Measurements from ENCODE around the gene CAVIN2. TPM values are rescaled to one million over a fixed set of nuclear protein-coding genes. Genes with fewer than 3 reads are reported as not detected.
A peak's percentile ranks its signal among the peaks of the same experiment; 100 is the strongest.

CAVIN2 gene
- total and polyA plus RNA-seq, 2 donors (not counting 3 experiments of a cell fraction or from before 2014, with no cell fraction given), result 202 to 260 TPM

DNA sequence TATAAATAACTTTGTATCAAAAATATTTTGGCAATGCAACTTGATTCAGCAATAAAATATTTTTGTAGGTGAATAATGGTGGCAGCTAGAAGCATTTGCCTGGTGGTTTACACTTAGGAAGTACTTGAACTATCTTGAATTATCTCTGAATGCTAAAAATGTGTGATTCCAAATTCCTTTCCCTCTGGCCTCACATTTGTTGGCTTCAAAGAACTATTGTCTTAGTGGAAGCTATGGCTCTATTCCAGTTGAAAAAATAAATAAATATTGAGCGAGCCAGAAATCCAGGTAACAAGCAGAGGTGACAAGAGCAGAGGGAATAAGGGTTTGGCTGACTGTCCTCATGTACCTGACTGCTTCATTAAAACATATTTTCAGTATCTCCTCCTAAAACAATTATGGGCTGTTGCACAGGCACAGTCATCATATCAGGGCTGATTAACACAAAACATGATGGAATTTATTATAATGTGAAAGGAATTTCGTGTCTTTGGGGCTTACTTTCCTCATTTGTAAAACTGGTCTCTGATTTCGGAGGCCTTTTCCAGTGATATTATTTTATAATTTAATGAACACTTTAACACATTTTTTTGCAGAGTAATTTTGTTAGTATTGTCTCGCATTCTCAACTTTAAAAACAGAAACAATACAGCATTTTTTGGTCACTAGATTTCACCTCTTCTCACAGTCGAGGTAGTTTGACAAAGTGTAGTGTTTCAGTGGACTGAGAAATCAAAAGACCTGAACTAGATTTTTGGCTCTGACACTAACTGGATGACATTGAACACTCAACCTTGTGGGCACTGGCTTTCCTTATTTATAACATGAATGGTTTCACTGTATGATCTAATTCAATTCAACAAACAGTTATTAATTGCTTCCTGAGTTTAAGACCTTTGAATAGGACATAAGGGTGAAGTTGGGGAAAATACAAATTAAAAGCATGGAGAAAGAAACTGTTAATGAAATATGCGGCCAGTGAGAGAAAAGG is 7.8 kb upstream of the CAVIN2 start:
- TF ChIP-seq MYC (IDR thresholded peaks at IDR 0.05; ENCODE audit: low read depth, low read length) (no peak), FOS (IDR thresholded peaks at IDR 0.05; ENCODE audit: borderline replicate concordance, insufficient read depth, low read length) (peak; percentile 4), GATA2 (IDR thresholded peaks at IDR 0.05; ENCODE audit: insufficient read depth, insufficient read length, low read depth, low read length) (peak; percentile 22), JUN (IDR thresholded peaks at IDR 0.05; ENCODE audit: borderline replicate concordance, insufficient read depth, insufficient read length, low read depth) (no peak)
- POLR2A ChIA-PET, result interaction anchor here (3.6 kb wide), 1 partner anchor 9 kb away, joined by 43 read pairs; the partner anchor contains the start of gene CAVIN2
- H3K79me2 ChIP-seq (ENCODE audit: control insufficient read depth, insufficient read depth, low read length), result no peaks in the 10 kb centered on the region
- H2AFZ ChIP-seq (ENCODE audit: low read depth, low read length), result no peak overlapping the region
- CTCF ChIA-PET, result interaction anchor here (0.9 to 4.3 kb wide), 5 partner anchors 11 to 308 kb away, joined by 3 to 19 read pairs (median 11); no protein-coding TSS in a partner anchor
- peaks cover 55% of the 10 kb centered on the region for H3K4me1 ChIP-seq (ENCODE audit: control insufficient read depth, extremely low read depth, insufficient read depth, low read length)
- FAIRE-seq (no peak), DNase-seq (ENCODE audit: low read depth, low spot score) (peak; percentile 62)
- no peaks in the 10 kb centered on the region for H3K27me3 ChIP-seq (ENCODE audit: control insufficient read depth in 2 of 2, insufficient read depth in 2 of 2, low read length in 2 of 2)
- intact Hi-C loops (cut with micrococcal nuclease), result no loop called here
- no TSS peak for BruUV-seq (replicated peaks)
- H3K4me3 ChIP-seq (replicated peaks in 1 of 3; ENCODE audit: insufficient read depth in 1 of 3, low read depth in 1 of 3, low read length in 3 of 3), result peak overlapping the region in 1 of 3 experiments; percentile 8
- no peaks in the 10 kb centered on the region for H4K20me1 ChIP-seq (replicated peaks; ENCODE audit: control insufficient read depth, extremely low read depth, insufficient read depth, low read length)
- no peaks in the 10 kb centered on the region for H3K9me1 ChIP-seq (replicated peaks; ENCODE audit: control insufficient read depth, extremely low read depth, insufficient read depth, low read length)
- no peaks in the 10 kb centered on the region for H3K9me3 ChIP-seq (replicated peaks; ENCODE audit: control insufficient read depth, insufficient read depth, low read length)
- H3K4me2 ChIP-seq (ENCODE audit: insufficient read depth, low read length), result peak overlapping the region; percentile 85
- dilution Hi-C loops (cut with MboI; ENCODE audit: extremely low pct_ligation_motif_present, low sequenced_read_pairs), result no loop called here
- H3K36me3 ChIP-seq (ENCODE audit: control insufficient read depth in 2 of 2, extremely low read depth in 1 of 2, insufficient read depth in 2 of 2, low read length in 2 of 2), result no peaks in the 10 kb centered on the region
- H3K27ac ChIP-seq (ENCODE audit: insufficient read depth, low read depth, low read length), result peak overlapping the region; percentile 30
- H3K9ac ChIP-seq (replicated peaks; ENCODE audit: extremely low read depth, insufficient read depth, low read length), result peak overlapping the region; percentile 44

GRCh38 chr2:191853843-191854242 is 7.0 kb upstream of the CAVIN2 start:
- no peak for FAIRE-seq
- ChIA-PET POLR2A (no interaction called here), CTCF (interaction anchor here (1.7 to 2.0 kb wide), 2 partner anchors 13 to 308 kb away, joined by 6 to 11 read pairs; no protein-coding TSS in a partner anchor)
- Histone ChIP-seq H3K27me3 (ENCODE audit: control insufficient read depth in 2 of 2, insufficient read depth in 2 of 2, low read length in 2 of 2) (no peaks in the 10 kb centered on the region), H3K4me2 (ENCODE audit: insufficient read depth, low read length) (peak overlapping the region; percentile 85), H3K4me1 (ENCODE audit: control insufficient read depth, extremely low read depth, insufficient read depth, low read length) (peaks cover 52% of the 10 kb centered on the region), H3K9ac (replicated peaks; ENCODE audit: extremely low read depth, insufficient read depth, low read length) (peak overlapping the region; percentile 44), H3K27ac (ENCODE audit: insufficient read depth, low read depth, low read length) (peak overlapping the region; percentile 30), H3K9me3 (replicated peaks; ENCODE audit: control insufficient read depth, insufficient read depth, low read length) (no peaks in the 10 kb centered on the region), H3K4me3 (replicated peaks in 1 of 3; ENCODE audit: insufficient read depth in 1 of 3, low read depth in 1 of 3, low read length in 3 of 3) (peak overlapping the region in 1 of 3 experiments; percentile 8), H3K36me3 (ENCODE audit: control insufficient read depth in 2 of 2, extremely low read depth in 1 of 2, insufficient read depth in 2 of 2, low read length in 2 of 2) (no peaks in the 10 kb centered on the region), H2AFZ (ENCODE audit: low read depth, low read length) (peak overlapping the region; percentile 18), H3K9me1 (replicated peaks; ENCODE audit: control insufficient read depth, extremely low read depth, insufficient read depth, low read length) (no peaks in the 10 kb centered on the region), H4K20me1 (replicated peaks; ENCODE audit: control insufficient read depth, extremely low read depth, insufficient read depth, low read length) (no peaks in the 10 kb centered on the region), H3K79me2 (ENCODE audit: control insufficient read depth, insufficient read depth, low read length) (no peaks in the 10 kb centered on the region)
- dilution Hi-C loops (cut with MboI; ENCODE audit: extremely low pct_ligation_motif_present, low sequenced_read_pairs) (no loop called here), intact Hi-C loops (cut with micrococcal nuclease) (no loop called here)
- TF ChIP-seq POLR2AphosphoS5 (IDR thresholded peaks at IDR 0.05; ENCODE audit: insufficient read depth, low read depth, low read length) (no peak), CTCF (IDR thresholded peaks at IDR 0.05; ENCODE audit: extremely low read depth in 1 of 2, insufficient read depth in 1 of 2, low read depth in 1 of 2, low read length in 2 of 2) (no peak), MYC (IDR thresholded peaks at IDR 0.05; ENCODE audit: low read depth, low read length) (no peak), FOS (IDR thresholded peaks at IDR 0.05; ENCODE audit: borderline replicate concordance, insufficient read depth, low read length) (no peak), EZH2 (IDR thresholded peaks at IDR 0.05; ENCODE audit: borderline replicate concordance, low read depth, low read length, severe bottlenecking) (no peak), POLR2A (IDR thresholded peaks at IDR 0.05; ENCODE audit: low read depth, low read length) (no peak), GATA2 (IDR thresholded peaks at IDR 0.05; ENCODE audit: insufficient read depth, insufficient read length, low read depth, low read length) (no peak), JUN (IDR thresholded peaks at IDR 0.05; ENCODE audit: borderline replicate concordance, insufficient read depth, insufficient read length, low read depth) (no peak)
- TF ChIP-seq, protein P1, sequence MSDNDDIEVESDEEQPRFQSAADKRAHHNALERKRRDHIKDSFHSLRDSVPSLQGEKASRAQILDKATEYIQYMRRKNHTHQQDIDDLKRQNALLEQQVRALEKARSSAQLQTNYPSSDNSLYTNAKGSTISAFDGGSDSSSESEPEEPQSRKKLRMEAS (IDR thresholded peaks at IDR 0.05; ENCODE audit: insufficient read depth, insufficient read length), result no peak
- BruUV-seq (replicated peaks), result no TSS peak
- peak; percentile 63 for DNase-seq (ENCODE audit: low read depth, low spot score)
